HepG2 (cell line): ENCODE measurements around the gene GALNT8. TPM values are rescaled to one million over a fixed set of nuclear protein-coding genes. Genes with fewer than 3 reads are reported as not detected.

Experiments
- ATAC-seq: fragments of 200-7000 bp; cut with Tn5 transposase; 3 replicates; pipeline ENCODE4 v1.9.1; 2020; ENCODE audit warnings: mild to moderate bottlenecking, moderate library complexity
- BruUV-seq: library from RNA; stranded (reverse); fragments of 400-500 nt; replicated peaks from 2 replicates; lab custom pipeline; 2021; lab: Mats Ljungman, UMichigan
- CTCF ChIA-PET: fragments of 300-600 bp; formaldehyde crosslinking; extraction: SDS; loops from one replicate; lab custom pipeline; 2021; ENCODE audit warnings: low total read pairs, inconsistent platforms, low intra/inter-chr PET ratio; lab: Yijun Ruan, JAX
- POLR2A ChIA-PET: fragments of 350-600 bp; sonication (Branson Sonifier 250); formaldehyde crosslinking; loops from one replicate; lab custom pipeline; 2020; ENCODE audit warnings: antibody characterized with exemption, inconsistent platforms; lab: Yijun Ruan, JAX
- DNase-seq: peaks from one replicate; pipeline ENCODE4 v3.0.0-alpha.2; 2015; ENCODE audit warnings: low spot score
- FAIRE-seq: peaks from 3 replicates; lab custom pipeline; 2011; peaks lifted over from hg19 to GRCh38; lab: Jason Lieb, UNC
- H2AFZ ChIP-seq: one replicate; pipeline ENCODE4 v1.6.1; 2011; ENCODE audit warnings: low read length, inconsistent platforms
- H3K27ac ChIP-seq: fragments of 300-600 bp; 3 replicates; pipeline ENCODE4 v1.8.0; 2011; ENCODE audit warnings: mixed run types, mild to moderate bottlenecking, mixed read lengths, low read length, inconsistent platforms; ENCODE audit not compliant: insufficient read depth; ENCODE audit errors: extremely low read length
- H3K27me3 ChIP-seq, 2 experiments: fragments of 200-600 bp in 1 of 2; 2 replicates in 1 of 2; 3 replicates in 1 of 2; pipeline versions ENCODE4 v1.6.0 to v1.8.0; 2011; ENCODE audit warnings: low read length in 2 of 2, mild to moderate bottlenecking in 2 of 2, moderate library complexity in 2 of 2, inconsistent platforms in 1 of 2; ENCODE audit not compliant: insufficient read depth in 2 of 2, control insufficient read depth in 1 of 2
- H3K36me3 ChIP-seq, 2 experiments: fragments of 200-600 bp in 1 of 2; replicated peaks in 1 of 2; 2 replicates in 1 of 2; 3 replicates in 1 of 2; pipeline versions ENCODE4 v1.5.1 to v1.8.0; 2011; ENCODE audit warnings: low read length in 2 of 2, inconsistent platforms in 1 of 2; ENCODE audit not compliant: insufficient read depth in 2 of 2, control insufficient read depth in 1 of 2
- H3K4me1 ChIP-seq: 2 replicates; pipeline ENCODE4 v1.5.1; 2012; ENCODE audit warnings: low read length, inconsistent platforms; ENCODE audit not compliant: insufficient read depth
- H3K4me2 ChIP-seq: 2 replicates; pipeline ENCODE4 v1.6.0; 2011; ENCODE audit warnings: low read depth, low read length, inconsistent platforms
- H3K4me3 ChIP-seq, 3 experiments: fragments of 200-600 bp in 1 of 3; sonication (generic), shearing (Covaris generic) in 1 of 3; replicated peaks in 1 of 3; 2 replicates each; pipeline ENCODE4 v1.5.1; 2011 to 2016; ENCODE audit warnings: low read length in 3 of 3, inconsistent platforms in 2 of 3, low read depth in 2 of 3, mild to moderate bottlenecking in 2 of 3, control low read depth in 1 of 3, mixed read lengths in 1 of 3; ENCODE audit not compliant: insufficient read depth in 1 of 3
- H3K79me2 ChIP-seq: one replicate; pipeline ENCODE4 v1.6.1; 2011; ENCODE audit warnings: low read length, inconsistent platforms; ENCODE audit not compliant: insufficient read depth
- H3K9ac ChIP-seq: 2 replicates; pipeline ENCODE4 v1.6.0; 2011; ENCODE audit warnings: mild to moderate bottlenecking, low read depth, low read length, inconsistent platforms; ENCODE audit not compliant: insufficient read depth
- H3K9me3 ChIP-seq: 2 replicates; pipeline ENCODE4 v1.5.1; 2012; ENCODE audit warnings: mild to moderate bottlenecking, low read length
- H4K20me1 ChIP-seq: 2 replicates; pipeline ENCODE4 v1.6.0; 2011; ENCODE audit warnings: inconsistent platforms, mild to moderate bottlenecking, low read length, moderate library complexity; ENCODE audit not compliant: insufficient read depth
- NPAS2 ChIP-seq: sonication (generic); formaldehyde crosslinking; IDR thresholded peaks from 2 replicates; pipeline ENCODE4 v1.8.0; 2022; ENCODE audit warnings: mild to moderate bottlenecking, missing genetic modification reagents, borderline replicate concordance
- ZFP41 ChIP-seq: sonication (generic); formaldehyde crosslinking; IDR thresholded peaks from 2 replicates; pipeline ENCODE4 v1.4.0; 2020; ENCODE audit warnings: mild to moderate bottlenecking, missing genetic modification reagents, borderline replicate concordance
- ZNF274 ChIP-seq: sonication (generic); formaldehyde crosslinking; IDR thresholded peaks from 2 replicates; pipeline ENCODE4 v1.5.1; 2020; ENCODE audit warnings: mild to moderate bottlenecking, missing genetic modification reagents
- WGBS: methylation state at CpG from one replicate; pipeline ENCODE4 v1.1.6; 2017; ENCODE audit warnings: low lambda C conversion rate; 5-methylcytosine and 5-hydroxymethylcytosine counted together
- in situ Hi-C: cut with HindIII; loops from 2 replicates; pipeline ENCODE4 v1.10.0; 2017; ENCODE audit warnings: low pct_unique_long_range_greater_than_20kb; ENCODE audit not compliant: extremely low pct_ligation_motif_present
- intact Hi-C: fragments of 100-400 bp; cut with micrococcal nuclease; formaldehyde crosslinking; loops from one replicate; pipeline ENCODE4 v1.10.0; 2022; ENCODE audit not compliant: unreplicated experiment
- polyA plus RNA-seq, 8 experiments: library from polyadenylated mRNA; depleted of rRNA in 3 of 8; stranded (reverse) in 7 of 8; unstranded in 1 of 8; fragments of >200 nt; fragmentation: Illumina TruSeq in 4 of 8; extraction: Trizol in 4 of 8; gene quantifications; 2 replicates each; pipeline versions ENCODE4 v1.2.1 to v1.2.3, GENCODE V29; 2011 to 2016; ENCODE audit warnings: low read depth in 4 of 8, missing spikeins in 1 of 8, mixed read lengths in 1 of 8; ENCODE audit not compliant: insufficient read depth in 1 of 8
- total RNA-seq, 5 experiments: library from RNA; depleted of rRNA; stranded (reverse); fragments of >200 nt; fragmentation: Illumina TruSeq; extraction: Trizol; gene quantifications; 2 replicates each; pipeline ENCODE4 v1.2.3, GENCODE V29; 2016; ENCODE audit warnings: low read depth in 1 of 5
- TF ChIP-seq, protein P1 (sequence below): sonication (generic); formaldehyde crosslinking; IDR thresholded peaks from 2 replicates; pipeline ENCODE4 v1.4.0; 2020; ENCODE audit warnings: missing genetic modification reagents
- TF ChIP-seq, protein P2 (sequence below): sonication (generic); formaldehyde crosslinking; IDR thresholded peaks from 2 replicates; pipeline ENCODE4 v1.8.1; 2023; ENCODE audit warnings: mild to moderate bottlenecking, moderate library complexity, missing genetic modification reagents

Gene GALNT8
- total and polyA plus RNA-seq, 2 of the 13 experiments (the other 11 are each of a cell fraction or from before 2014, with no cell fraction given), result 0.45 TPM; not detected in 1

DNA sequence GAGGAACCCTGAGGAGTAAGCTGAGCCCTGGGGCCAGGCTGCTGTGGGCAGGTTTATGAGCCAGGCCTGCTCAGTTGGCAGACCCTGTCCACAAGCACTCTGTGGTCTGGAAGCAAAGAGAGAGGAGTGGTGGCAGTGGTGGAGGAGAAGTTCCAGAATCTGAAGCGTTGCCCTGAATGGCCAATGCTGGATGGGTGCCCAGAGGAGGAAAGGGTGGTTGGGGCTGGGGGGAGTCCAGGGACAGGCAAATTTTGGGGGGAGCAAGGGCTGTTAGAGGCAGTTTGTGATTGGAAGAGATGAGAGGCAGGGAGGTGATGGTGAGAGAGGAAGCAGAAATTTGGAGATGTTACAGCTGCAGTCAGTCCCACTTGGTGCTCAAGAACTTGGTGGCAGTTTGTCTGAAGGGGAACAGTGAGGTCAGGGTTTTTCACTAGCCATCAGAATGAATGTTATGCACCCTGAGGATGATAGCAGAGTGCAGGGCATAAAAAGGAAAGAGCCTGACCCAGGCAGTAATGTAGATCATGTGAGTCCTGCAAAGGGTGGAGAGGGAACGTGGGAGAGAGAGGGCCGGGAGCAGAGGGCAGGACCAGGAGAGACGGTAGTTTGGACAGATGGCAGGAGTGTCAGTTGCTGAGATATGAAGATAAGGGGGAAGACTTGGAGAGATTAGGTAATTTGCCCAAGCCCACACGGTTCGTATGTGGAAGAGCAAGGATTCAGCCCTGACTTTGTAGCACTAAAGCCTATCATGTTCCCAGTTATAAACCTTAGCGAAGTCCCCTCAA lies 51.2 kb downstream of the GALNT8 start:
- in situ Hi-C loops (no loop called here), intact Hi-C loops (no loop called here)
- Histone ChIP-seq H3K36me3 (no peaks in the 10 kb centered on the region), H3K4me2 (no peak overlapping the region), H3K9me3 (no peaks in the 10 kb centered on the region), H3K4me1 (peaks cover 9% of the 10 kb centered on the region; the same call in 1 of the 2 replicates), H3K27ac (no peak overlapping the region), H3K27me3 (peaks cover 5 to 20% of the 10 kb centered on the region in 2 experiments; a peak in 4 of 5 replicates), H3K4me3 (no peak overlapping the region), H3K9ac (no peak overlapping the region), H2AFZ (no peak overlapping the region), H4K20me1 (no peaks in the 10 kb centered on the region), H3K79me2 (no peaks in the 10 kb centered on the region)
- BruUV-seq, result no TSS peak
- CTCF ChIA-PET, result no interaction called here
- WGBS, result 5% methylated on average over 7 of the region's 7 CpGs
- ATAC-seq, result no peak
- no peak for DNase-seq
- no peak for TF ChIP-seq ZFP41 (CRISPR knock-in tag)
- TF ChIP-seq NPAS2 (CRISPR knock-in tag), result no peak
- TF ChIP-seq, protein P1, sequence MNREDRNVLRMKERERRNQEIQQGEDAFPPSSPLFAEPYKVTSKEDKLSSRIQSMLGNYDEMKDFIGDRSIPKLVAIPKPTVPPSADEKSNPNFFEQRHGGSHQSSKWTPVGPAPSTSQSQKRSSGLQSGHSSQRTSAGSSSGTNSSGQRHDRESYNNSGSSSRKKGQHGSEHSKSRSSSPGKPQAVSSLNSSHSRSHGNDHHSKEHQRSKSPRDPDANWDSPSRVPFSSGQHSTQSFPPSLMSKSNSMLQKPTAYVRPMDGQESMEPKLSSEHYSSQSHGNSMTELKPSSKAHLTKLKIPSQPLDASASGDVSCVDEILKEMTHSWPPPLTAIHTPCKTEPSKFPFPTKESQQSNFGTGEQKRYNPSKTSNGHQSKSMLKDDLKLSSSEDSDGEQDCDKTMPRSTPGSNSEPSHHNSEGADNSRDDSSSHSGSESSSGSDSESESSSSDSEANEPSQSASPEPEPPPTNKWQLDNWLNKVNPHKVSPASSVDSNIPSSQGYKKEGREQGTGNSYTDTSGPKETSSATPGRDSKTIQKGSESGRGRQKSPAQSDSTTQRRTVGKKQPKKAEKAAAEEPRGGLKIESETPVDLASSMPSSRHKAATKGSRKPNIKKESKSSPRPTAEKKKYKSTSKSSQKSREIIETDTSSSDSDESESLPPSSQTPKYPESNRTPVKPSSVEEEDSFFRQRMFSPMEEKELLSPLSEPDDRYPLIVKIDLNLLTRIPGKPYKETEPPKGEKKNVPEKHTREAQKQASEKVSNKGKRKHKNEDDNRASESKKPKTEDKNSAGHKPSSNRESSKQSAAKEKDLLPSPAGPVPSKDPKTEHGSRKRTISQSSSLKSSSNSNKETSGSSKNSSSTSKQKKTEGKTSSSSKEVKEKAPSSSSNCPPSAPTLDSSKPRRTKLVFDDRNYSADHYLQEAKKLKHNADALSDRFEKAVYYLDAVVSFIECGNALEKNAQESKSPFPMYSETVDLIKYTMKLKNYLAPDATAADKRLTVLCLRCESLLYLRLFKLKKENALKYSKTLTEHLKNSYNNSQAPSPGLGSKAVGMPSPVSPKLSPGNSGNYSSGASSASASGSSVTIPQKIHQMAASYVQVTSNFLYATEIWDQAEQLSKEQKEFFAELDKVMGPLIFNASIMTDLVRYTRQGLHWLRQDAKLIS (CRISPR knock-in tag), result no peak
- TF ChIP-seq, protein P2, sequence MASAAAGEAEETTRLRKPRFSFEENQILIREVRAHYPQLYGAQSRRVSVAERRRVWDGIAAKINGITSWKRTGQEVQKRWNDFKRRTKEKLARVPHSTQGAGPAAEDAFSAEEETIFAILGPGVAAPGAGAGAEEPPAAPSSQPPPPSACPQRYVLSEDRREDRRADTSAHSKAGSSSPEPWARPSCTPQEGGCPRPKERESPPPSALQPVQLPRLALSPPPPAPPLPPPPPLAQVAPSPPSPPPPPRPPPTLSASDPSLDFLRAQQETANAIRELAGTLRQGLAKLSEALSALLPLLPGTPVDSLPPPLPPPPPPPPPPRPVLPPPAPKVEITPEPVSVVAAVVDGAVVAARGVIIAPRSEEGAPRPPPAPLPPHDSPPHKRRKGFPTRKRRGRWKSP (CRISPR knock-in tag), result no peak
- no peak for TF ChIP-seq ZNF274 (CRISPR knock-in tag)
- POLR2A ChIA-PET, result no interaction called here
- FAIRE-seq, result no peak
